HG03039 (cell line): ENCODE measurements around the gene SLC5A10.
"Not testable (repeated sequence)": the region's sequence is repeated elsewhere in the genome, so short reads cannot be mapped to it uniquely, and the experiment has no call there.

Source experiments
- ATAC-seq: cut with Tn5 transposase; IDR thresholded peaks from one replicate; pipeline ENCODE4 v1.9.1; 2021; ENCODE audit warnings: mild to moderate bottlenecking, moderate library complexity; ENCODE audit not compliant: unreplicated experiment

SLC5A10 gene

DNA sequence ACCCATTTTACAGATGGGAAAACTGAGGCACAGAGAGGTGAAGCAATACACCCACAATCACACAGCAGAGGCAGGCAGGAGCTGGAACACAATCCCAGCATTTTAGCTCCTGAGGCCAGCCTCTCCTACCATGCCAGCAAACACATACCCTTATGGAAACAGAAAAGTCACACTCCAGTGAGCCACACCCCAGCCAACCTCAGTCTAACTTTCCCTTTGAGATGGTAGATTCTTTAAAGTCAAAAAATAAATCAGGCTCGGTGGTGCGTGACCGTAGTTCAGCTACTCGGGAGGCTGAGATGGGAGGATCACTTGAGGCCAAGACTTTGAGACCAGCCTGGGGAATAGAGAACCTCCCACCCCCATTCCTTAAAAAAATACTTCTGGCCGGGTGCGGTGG is 84.2 kb downstream of the SLC5A10 start:
- not testable (repeated sequence) for ATAC-seq

DNA sequence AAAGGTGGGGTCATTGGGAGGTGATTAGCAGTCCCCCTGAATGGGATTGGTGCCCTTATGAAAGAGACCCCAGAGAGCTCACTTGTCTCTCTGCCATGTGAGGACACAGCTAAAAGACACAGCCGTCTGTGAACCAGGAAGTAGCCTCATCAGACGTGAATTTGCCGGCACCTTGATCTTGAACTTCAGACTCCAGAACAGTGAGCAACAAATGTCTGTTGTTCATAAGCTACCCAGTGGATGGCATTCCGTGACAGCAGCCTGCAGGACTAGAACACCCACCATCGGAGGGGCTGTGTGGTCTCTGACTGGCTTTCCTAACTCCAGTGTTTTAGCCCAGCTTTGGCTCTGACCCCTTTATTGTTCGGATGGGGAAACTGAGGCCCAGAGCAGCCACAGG is 85.6 kb downstream of the SLC5A10 start:
- ATAC-seq = not testable (repeated sequence)

DNA sequence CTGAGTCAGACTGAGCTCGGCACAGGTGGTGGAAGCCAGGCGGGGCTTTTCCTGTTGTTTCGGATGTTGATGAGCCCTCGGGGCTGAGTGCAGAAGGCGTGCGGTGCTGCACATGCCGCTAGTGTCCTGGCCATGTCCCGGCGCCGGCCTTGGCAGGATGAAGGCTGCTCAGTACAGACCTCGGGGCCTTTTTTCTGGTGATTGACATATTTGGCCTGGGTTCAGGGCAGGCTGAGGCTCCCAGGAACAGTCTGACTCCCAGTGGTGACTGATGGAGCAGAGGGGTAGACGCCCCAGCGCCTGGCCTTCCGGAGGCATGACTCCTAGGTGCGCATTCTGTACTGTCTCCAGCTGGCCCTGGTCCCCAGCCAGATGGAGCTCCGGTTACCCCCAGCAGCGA is 86.0 kb downstream of the SLC5A10 start:
- not testable (repeated sequence) for ATAC-seq

DNA sequence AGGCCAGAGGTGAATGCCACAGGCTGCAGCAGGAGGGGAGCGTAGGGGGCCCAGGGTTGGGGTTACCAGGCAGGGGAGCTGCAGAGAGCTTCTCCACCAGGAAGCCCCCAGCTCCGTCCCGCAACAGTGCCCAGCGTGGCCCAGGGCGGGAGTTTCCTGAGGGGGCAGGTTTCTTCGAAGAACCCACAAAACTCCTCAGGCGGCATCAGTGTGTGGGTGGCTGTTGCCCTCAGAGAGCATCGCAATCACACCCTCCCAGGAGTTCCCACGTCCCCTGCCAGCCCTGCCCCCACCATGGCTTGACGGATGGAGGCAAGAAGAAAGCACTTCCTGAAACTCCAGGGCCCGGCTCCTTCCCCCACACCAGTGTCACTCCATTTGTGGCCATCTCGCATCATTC is 86.8 kb downstream of the SLC5A10 start:
- ATAC-seq = not testable (repeated sequence)

DNA sequence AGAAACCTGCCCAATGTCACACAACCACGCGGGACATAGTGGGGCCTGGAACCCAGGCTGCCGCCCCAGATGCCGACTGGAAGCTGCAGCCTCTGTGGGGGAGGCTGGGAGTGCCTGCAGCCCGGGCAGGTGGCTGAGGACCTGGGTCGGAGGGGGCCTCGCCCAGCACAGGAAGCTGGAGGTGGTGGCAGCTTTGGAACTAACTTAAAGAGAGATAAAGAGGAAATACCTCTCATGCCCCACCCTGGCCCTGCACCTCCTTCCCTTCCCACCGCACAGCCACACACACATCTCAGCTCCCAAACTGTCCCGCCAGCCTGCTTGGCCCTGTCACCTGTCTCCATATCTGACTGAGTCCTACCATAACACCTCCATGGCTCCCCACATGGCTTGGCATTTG is 88.4 kb downstream of the SLC5A10 start:
- not testable (repeated sequence) for ATAC-seq

DNA sequence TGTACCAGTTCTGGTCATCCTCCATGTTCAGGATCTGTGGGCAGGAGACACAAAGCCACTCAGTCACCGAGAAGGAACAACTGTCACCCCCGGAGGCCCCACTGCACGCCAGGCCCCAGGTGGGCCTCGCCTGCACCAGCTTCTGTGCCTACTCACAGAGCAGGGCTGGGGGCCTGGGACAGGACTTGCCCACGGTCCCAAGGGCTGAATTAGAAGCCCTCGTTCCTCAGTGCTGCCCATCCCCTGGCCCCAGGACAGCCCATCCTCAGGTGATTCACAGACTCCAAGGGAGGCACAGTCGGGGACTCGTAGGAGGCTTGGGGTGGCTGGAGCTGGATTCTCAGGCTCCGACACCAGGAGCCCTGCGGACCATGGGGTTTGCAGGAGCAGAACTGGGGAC is 89.9 kb downstream of the SLC5A10 start:
- not testable (repeated sequence) for ATAC-seq

DNA sequence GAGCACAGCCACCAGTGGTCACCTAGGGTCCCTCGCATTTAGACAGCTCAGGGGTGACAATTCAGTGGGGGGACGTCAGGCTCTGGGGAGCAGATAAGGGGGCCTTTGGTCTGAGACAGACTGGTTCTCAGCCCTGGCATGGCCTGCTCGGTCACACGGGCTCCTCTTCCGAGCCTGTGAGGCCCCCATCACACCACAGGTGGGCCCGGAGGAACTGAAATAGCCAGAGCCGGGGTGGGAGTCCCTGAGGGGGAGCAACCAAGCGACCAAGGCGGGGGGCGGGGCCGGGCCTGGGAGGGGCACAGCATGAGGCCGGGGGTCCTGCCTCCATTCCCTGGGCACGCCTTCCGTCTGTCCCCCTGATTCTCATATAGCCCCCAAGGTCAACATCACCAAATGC is 90.4 kb downstream of the SLC5A10 start:
- not testable (repeated sequence) for ATAC-seq

DNA sequence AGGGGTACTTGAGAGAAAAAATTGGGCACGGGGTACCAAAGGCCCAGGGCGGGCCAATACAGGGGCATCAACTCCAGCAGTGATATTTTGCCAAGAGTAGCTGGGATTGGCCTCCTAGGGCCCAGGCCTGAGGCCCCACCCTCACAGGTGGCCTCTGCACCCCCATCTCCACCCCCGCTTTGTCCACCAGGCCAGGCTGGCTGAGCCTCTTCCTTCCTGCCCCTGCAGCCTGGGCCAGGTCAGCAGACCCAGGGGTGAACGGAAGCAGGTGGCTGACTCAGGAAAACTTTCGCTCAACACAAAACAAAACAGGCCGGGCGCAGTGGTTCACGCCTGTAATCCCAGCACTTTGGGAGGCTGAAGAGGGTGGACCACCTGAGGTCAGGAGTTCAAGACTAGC is 91.1 kb downstream of the SLC5A10 start:
- not testable (repeated sequence) for ATAC-seq

DNA sequence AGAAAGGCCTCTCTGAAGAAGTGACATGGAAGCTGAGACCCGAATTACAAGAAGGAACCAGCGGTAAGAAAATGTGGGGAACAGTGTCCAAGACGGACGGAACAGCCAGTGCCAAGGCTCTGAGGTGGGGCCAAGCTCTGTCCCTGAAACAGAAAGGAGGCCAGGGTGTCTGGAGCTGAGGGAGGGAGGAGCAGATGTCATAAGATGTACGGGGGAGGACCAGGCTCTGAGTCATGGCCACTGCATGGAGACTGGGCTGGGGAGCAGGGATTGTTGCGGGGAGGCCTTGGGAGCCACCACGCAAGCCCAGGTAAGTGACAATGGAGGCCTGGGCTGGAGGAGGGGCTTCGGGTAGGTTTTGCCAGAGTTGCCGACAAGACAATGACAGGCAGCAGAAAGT is 92.7 kb downstream of the SLC5A10 start:
- not testable (repeated sequence) for ATAC-seq

DNA sequence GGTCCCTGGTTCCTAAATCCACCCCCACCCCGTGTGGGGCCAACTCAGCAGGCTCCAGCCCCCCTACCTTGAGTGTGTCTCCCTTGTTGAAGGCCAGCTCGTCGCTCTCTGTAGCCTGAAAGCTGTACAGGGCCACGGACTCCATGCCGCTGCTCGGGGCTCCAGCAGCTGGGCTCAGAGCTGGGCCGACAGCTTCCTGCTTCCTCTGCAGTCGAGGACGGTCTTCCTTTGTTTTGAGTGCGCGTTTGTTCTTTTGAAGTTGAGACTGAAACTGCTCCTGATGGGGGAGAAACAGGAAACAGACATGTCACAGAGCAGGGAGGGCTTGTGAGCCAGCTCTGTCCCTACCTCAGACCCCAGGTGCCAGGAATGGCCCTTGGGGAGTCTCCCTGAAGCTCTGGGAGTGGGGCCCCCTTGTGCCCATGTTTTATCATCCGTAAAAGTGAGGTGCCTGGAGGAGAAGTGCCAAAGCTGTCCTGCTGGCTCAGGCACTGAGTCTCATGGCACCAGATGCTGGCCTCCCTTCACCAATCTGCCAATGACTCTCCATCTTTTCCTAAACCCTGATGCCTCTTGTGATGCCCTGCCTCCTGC is 94.9 kb downstream of the SLC5A10 start, which contains the start of gene GRAP:
TSS of gene GRAP (minus strand) at position 176 of the 594 bp plus-strand sequence. CDS start at position 145, 31 bp downstream.
- not testable (repeated sequence) for ATAC-seq

DNA sequence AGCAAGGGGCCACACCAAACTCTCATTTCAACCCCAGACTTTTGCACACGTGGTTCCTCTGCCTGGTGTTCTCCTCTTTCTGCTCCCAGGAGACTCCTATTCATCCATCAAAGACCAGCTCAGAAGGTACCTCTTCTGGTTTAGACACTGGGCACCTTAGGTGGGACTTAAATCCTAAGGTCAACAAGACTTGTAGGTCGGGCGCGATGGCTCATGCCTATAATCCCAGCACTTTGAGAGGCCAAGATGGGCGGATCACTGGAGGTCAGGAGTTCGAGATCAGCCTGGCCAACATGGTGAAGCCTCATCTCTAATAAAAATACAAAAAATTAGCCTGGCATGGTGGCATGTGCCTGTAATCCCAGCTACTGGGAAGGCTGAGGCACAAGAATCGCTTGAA is 95.5 kb downstream of the SLC5A10 start:
- not testable (repeated sequence) for ATAC-seq

DNA sequence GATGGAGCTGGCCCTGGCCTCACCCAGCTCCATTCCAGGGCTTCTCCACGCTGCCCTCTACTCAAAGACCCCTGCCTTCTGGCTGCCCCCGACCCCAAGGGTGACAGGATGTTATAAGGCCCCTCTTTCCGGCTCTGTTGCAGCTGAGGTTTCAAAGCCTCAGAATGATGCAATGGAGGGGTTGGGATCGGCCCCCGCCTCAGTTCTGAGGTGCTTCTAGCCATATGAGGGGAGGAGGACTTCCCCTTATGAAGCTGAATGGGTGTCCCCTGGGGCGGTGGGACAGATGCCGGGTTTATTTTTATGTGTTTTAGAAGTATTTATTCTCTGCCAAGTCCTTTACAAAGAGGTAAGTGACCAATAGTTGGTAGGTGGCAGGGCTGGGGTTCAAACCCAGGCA is 96.9 kb downstream of the SLC5A10 start:
- not testable (repeated sequence) for ATAC-seq

DNA sequence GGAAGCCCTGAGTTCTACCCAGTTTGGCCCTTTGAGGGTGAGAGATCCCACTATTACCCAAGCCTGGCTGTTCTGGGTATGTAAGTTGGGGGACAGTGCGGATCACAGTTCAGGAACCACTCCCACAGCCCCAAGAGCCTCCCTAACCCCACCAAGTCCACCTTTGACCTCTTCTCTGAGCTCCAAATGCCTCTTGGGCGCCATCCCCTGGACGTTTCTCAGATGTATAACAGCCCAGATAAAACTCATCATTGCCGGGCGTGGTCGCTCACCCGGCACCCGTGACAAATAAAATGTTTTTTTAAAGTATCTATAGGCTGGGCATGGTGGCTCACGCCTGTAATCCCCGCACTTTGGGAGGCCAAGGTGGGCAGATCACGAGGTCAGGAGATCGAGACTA is 103.5 kb downstream of the SLC5A10 start:
- not testable (repeated sequence) for ATAC-seq

DNA sequence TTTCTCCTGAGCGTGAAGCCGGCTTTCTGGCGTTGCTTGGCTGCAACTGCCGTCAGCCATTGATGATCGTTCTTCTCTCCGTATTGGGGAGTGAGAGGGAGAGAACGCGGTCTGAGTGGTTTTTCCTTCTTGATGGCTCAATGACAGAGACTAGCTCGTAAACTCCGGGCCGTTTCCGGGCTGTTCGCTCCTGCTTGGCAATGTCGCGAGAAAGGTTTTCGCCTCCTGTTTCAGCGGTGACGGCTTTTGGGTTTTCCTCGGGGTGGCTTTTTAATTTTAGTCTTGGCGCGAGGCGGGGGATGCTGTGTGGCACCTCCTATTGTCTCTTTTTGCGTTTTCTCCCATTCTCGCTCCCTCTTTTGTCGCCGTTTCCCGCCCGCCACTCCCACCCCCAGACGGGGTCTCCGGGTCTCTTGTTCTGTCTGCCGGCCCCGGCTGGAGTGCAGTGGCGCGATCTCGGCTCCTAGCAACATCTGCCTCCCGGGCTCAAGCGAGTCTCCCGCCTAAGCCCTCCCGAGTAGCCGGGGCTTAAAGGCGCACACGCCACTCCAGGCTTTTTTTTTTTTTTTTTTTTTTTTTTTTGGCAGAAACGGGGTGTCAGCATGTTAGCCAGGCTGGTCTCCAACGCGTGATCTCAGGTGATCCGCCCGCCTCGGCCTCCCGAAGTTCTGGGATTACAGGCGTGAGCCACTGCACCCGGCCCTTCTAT is 110.2 kb downstream of the SLC5A10 start:
- not testable (repeated sequence) for ATAC-seq

DNA sequence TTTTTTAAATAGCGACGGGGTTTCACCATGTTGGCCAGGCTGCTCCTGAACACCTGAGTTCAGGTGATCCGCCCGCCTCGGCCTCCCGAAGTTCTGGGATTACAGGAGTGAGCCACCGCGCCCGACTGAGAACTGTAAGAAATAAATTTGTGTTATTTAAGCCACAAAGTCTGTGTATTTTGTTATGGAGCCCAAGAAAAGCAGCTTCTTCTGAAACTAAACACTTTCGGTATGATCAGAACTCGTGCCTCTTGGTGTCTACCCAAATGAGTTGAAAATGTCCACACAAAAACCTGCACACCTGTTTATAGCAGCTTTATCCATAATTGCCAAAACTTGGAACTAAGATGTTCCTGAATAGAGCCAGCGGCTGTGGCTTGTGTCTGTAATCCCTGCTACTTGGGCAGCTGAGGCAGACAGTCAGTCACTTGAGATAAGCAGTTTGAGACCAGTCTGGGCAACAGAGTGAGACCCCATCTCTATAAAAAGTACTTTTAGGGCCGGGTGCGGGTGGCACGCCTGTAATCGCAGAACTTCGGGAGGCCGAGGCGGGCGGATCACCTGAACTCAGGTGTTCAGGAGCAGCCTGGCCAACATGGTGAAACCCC is 110.9 kb downstream of the SLC5A10 start:
- not testable (repeated sequence) for ATAC-seq

DNA sequence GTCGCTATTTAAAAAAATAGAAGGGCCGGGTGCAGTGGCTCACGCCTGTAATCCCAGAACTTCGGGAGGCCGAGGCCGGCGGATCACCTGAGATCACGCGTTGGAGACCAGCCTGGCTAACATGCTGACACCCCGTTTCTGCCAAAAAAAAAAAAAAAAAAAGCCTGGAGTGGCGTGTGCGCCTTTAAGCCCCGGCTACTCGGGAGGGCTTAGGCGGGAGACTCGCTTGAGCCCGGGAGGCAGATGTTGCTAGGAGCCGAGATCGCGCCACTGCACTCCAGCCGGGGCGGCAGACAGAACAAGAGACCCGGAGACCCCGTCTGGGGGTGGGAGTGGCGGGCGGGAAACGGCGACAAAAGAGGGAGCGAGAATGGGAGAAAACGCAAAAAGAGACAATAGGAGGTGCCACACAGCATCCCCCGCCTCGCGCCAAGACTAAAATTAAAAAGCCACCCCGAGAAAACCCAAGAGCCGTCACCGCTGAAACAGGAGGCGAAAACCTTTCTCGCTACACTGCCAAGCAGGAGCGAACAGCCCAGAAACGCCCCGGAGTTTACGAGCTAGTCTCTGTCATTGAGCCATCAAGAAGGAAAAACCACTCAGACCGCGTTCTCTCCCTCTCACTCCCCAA is 111.5 kb downstream of the SLC5A10 start:
- ATAC-seq = not testable (repeated sequence)

DNA sequence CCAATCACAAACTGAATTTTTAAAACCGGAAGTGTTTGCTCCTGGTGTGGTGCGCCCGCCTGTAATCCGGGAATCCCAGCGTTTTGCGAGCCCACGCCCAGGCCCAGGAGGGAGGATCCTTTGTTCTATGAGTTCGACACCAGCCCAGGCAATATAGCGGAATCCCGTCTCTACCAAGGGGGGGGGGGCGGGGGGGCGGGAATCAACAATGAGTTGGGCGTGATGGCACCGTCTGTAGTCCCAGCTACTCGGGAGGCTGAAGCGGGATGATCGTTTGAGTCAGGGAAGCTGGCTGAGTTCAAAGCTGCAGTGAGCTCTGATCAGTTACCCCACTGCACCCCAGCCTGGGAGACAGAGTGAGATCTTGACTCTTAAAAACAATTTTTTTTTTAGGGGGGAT is 112.4 kb downstream of the SLC5A10 start:
- ATAC-seq = not testable (repeated sequence)

DNA sequence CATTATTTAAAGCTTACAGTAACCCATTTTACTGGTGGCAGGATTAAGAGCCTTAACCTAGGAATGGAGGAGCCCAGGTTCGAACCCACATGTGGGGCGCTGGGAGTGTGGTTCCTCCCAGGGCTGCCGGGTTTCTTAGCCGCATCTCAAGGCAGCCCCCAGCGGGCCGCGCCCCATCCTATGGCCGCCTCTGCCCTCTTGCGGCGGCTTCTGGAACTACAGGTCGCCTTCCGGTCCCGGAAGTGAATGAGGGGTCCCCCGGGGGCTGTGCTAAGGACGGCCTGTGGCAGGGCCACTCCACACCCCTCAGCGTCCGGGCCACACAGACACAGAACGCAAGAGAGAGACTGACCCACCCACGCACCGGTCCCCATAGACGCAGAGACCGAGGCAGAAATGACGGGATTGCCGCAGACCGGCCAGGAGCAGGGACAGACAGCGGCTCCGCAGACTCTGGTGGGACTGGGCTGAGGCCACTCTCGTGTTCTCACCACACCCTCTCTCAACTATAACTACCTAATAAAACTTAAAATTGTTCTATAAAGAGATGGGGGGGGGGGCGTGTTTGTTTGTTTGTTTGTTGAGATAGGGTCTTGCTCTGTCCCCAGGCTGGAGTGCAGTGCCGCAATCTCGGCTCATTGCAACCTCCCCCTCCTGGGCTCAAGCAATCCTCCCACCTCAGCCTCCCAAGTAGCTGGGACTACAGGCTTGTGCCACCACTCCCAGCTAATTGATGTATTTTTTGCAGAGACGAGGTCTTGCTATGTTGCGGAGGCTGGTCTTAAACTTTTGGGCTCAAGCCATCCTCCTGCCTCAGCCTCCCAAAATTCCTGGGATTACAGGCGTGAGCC is 118.6 kb downstream of the SLC5A10 start:
- ATAC-seq = peak; percentile 49
